ENCODE results near the gene MT1E.

- TF ChIP-seq CTCF (IDR thresholded peaks at IDR 0.05) (no peak), FOXP1 (CRISPR knock-in tag; IDR thresholded peaks at IDR 0.05; ENCODE audit: borderline replicate concordance) (no peak)
Measured at GRCh38 chr16:56615353-56615752, 10.2 kb upstream of the MT1E start.

All from WTC11 (cell line).